Thoracic aorta (tissue), 2 donors: ENCODE data around the gene ACSL6. TPM values are rescaled to one million over a fixed set of nuclear protein-coding genes. Genes with fewer than 3 reads are reported as not detected.

ENCODE experiments used
- ATAC-seq: fragments of 150-250 bp; one replicate; pipeline ENCODE4 v1.8.0; 2017; ENCODE audit warnings: low read depth; ENCODE audit not compliant: insufficient number of reproducible peaks, low FRiP score
- DNase-seq: peaks from one replicate; pipeline ENCODE4 v3.0.0-alpha.2; 2020; ENCODE audit warnings: low spot score
- H3K27ac ChIP-seq, 2 donors: fragments of 200-600 bp; sonication (generic); 1 replicate in 1 of 2; 2 replicates in 1 of 2; pipeline ENCODE4 v1.5.1; 2016; ENCODE audit warnings: mild to moderate bottlenecking in 2 of 2, moderate library complexity in 2 of 2
- H3K27me3 ChIP-seq: fragments of 200-600 bp; sonication (generic); replicated peaks from 2 replicates; pipeline ENCODE4 v1.6.0; 2016; ENCODE audit warnings: mild to moderate bottlenecking; ENCODE audit not compliant: insufficient read depth
- H3K36me3 ChIP-seq: fragments of 200-600 bp; sonication (generic); one replicate; pipeline ENCODE4 v1.5.1; 2016
- H3K4me1 ChIP-seq, 2 donors: fragments of 200-600 bp; sonication (generic); 1 replicate in 1 of 2; 2 replicates in 1 of 2; pipeline versions ENCODE4 v1.5.1 to v1.6.0; 2016; ENCODE audit warnings: low read depth in 2 of 2, mild to moderate bottlenecking in 1 of 2; ENCODE audit not compliant: control insufficient read depth in 1 of 2
- H3K4me3 ChIP-seq: fragments of 200-600 bp; sonication (generic); 2 replicates; pipeline ENCODE4 v1.5.1; 2016; ENCODE audit warnings: mild to moderate bottlenecking
- H3K9me3 ChIP-seq: fragments of 200-600 bp; sonication (generic); 2 replicates; pipeline ENCODE4 v1.5.1; 2016
- total RNA-seq, 2 donors: library from RNA; depleted of rRNA; stranded (reverse); fragments of >200 nt; gene quantifications; one replicate each; pipeline versions ENCODE4 v1.1.0 to v1.2.3, GENCODE V29; 2016
- TF ChIP-seq, protein P1 (sequence below): fragments of 200-600 bp; sonication (generic); IDR thresholded peaks from one replicate; pipeline ENCODE4 v1.5.1; 2019; ENCODE audit warnings: antibody characterized with exemption

The ACSL6 gene
- total RNA-seq, 2 donors from 2014 or later = 1.6 TPM

DNA sequence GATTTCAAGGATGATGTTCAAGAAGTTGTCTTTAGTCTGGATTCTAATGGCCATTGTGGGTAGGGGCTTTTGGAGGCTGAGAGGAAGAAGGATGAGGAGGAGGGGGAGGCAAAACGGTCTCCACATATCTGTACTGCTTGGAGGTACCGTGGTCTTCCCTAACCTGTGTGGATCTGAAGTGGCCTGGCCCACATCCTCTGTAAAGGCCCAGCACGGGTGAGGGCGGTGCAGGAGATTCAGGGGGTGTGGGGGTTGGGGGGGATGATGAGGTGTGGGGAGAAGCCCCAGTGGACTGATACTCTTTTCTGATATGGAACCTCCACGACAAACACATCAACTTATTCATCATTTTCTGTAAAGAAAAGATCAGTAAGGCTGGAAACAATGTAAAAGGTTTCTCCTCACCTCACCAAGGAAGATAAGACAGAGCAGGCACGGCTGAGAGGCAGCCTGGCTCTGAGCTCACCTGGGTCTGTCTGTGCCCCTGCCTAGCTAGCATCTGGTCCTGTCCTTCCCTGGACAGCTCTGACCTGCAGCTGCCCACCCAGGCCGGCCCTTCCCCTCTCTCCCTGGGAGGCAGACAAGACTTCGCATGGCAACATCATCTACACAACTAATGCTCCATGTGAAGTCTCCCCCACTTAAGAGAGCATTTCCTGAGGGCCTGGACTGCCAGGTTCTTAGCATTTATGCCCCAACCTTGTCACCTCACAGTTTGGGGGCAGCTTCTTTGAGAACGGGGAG, 43.4 kb upstream of the ACSL6 start:
- Histone ChIP-seq H3K4me3 (no peak overlapping the region), H3K27me3 (no peaks in the 10 kb centered on the region), H3K9me3 (no peaks in the 10 kb centered on the region), H3K27ac (no peak overlapping the region), H3K36me3 (no peaks in the 10 kb centered on the region), H3K4me1 (no peaks in the 10 kb centered on the region)
- no peak for ATAC-seq
- TF ChIP-seq, protein P1, sequence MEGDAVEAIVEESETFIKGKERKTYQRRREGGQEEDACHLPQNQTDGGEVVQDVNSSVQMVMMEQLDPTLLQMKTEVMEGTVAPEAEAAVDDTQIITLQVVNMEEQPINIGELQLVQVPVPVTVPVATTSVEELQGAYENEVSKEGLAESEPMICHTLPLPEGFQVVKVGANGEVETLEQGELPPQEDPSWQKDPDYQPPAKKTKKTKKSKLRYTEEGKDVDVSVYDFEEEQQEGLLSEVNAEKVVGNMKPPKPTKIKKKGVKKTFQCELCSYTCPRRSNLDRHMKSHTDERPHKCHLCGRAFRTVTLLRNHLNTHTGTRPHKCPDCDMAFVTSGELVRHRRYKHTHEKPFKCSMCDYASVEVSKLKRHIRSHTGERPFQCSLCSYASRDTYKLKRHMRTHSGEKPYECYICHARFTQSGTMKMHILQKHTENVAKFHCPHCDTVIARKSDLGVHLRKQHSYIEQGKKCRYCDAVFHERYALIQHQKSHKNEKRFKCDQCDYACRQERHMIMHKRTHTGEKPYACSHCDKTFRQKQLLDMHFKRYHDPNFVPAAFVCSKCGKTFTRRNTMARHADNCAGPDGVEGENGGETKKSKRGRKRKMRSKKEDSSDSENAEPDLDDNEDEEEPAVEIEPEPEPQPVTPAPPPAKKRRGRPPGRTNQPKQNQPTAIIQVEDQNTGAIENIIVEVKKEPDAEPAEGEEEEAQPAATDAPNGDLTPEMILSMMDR = no peak
- DNase-seq = no peak

DNA sequence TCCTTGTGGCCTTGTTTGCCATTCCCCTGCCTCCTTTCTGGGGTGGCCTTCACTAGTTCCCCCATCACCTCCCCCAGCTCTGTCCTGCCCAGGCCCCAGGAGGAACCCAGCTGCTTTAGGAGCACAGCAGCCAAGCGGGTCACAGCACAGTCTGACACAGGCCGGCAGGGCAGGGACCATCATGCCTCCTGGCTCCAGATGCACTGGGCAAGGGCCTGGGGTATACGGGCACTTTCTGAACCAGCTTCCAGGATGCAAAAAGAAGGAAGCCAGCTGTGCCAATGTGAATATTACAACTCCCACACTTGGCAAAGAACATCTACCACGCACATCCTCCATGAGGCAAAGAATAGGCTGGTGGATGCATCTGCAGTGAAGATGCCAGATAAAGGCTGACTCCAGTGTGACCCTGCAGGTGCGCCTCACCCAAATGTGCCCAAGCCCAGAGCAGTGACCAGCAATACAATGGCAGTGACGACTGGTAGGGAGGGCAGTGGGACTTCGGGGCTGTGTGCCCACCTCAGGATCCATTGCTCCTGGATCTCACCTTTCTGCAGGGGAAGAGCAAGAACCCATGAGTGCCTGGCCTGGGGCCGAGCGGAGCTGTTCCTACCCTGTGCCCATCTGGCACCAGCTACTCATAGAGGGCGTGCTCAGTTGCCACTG, 42.7 kb upstream of the ACSL6 start:
- Histone ChIP-seq H3K4me1 (no peaks in the 10 kb centered on the region), H3K27me3 (no peaks in the 10 kb centered on the region), H3K27ac (no peak overlapping the region), H3K4me3 (no peak overlapping the region), H3K9me3 (no peaks in the 10 kb centered on the region), H3K36me3 (no peaks in the 10 kb centered on the region)
- TF ChIP-seq, protein P1 = no peak
- ATAC-seq = no peak
- no peak for DNase-seq

DNA sequence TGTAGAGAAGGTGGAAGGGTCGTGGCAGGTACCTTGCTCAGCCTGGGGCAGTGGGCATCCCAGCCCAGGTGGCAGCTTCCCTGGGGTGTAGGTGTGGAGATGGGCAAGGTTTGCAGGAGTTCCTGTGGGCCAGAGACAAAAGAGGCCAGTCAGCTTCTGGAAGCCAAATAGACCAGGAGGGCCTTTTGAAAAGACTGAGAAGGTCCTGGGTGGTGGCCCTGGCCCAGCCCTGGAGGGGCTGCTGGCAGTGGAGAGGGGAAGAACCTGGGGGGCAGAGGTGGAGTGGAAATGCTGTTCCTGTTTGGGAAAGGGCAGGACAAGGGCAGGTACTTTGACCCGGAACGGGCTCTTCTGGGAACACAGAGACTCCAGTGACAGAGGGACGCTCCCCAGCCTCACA, 42.0 kb upstream of the ACSL6 start:
- ATAC-seq (no peak), DNase-seq (no peak)
- no peak overlapping the region for H3K4me3 ChIP-seq
- no peaks in the 10 kb centered on the region for H3K4me1 ChIP-seq
- H3K9me3 ChIP-seq = no peaks in the 10 kb centered on the region
- H3K27ac ChIP-seq = no peak overlapping the region
- TF ChIP-seq, protein P1 = no peak
- no peaks in the 10 kb centered on the region for H3K27me3 ChIP-seq
- no peaks in the 10 kb centered on the region for H3K36me3 ChIP-seq

DNA sequence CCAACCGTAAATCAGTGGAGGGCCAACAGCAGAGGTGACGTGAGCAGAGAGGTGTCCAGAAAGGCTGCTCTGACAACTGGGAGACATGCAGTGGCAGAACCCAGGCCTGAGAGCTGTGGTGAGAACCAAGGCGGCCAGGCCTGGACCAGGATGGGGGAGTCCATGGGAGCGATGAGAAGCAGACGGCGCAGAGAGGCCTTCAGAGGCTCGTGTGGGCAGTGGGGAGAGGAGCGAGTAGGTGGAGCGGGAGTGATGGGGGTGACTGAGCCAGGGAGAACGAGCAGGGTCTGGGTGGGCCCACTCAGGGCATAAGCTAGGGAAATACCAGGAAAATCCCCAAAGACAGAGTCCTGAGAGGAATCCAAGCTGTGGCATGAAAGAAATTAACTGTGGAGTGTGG, 41.1 kb upstream of the ACSL6 start:
- Histone ChIP-seq H3K9me3 (no peaks in the 10 kb centered on the region), H3K4me1 (no peaks in the 10 kb centered on the region), H3K36me3 (no peaks in the 10 kb centered on the region), H3K27ac (no peak overlapping the region), H3K4me3 (no peak overlapping the region), H3K27me3 (no peaks in the 10 kb centered on the region)
- TF ChIP-seq, protein P1 = no peak
- no peak for DNase-seq
- ATAC-seq = no peak

DNA sequence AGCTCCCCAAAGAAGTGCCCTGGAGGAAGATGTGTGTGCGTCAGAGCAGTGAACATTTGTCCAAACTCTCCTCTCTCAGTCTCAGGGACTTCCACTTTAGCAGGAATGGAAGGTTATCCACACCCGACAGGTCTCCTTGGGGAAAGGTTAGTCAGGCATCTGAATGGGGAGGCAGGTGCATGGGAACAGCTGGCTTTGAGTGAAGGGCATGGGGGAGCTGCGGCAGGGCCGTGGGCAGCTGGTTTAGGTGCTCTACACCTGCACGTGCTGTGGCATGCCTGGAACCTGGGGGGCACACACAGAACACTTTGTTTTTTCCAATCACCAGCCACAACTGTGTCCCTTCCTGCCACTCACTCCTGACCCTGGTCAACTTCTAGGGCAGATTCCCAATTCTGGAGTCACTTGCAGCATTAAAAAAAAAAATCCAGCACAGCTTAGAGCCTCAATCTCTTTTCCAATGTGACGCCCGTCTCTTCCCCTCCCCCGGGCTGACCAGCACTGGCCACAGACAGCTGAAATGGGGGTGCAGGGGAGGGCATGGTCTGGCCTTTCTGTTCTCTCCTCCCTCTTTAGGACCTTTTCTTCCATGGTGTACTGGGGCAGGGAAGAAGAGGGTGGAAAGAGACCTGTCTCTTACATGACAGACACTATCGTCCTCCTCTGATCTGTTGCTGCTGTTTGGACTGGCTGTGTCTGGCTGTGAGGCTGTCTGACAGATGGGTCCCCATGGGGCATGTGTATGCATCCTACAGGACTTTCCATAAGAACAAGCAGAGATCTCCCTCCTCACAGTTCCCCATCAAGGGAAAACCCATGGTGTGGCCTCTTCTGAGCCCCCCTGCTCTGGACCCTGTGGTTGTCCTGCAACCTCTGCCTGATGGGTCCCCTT, 39.4 kb upstream of the ACSL6 start:
- Histone ChIP-seq H3K4me3 (no peak overlapping the region), H3K9me3 (no peaks in the 10 kb centered on the region), H3K36me3 (no peaks in the 10 kb centered on the region), H3K27ac (no peak overlapping the region), H3K4me1 (no peaks in the 10 kb centered on the region), H3K27me3 (no peaks in the 10 kb centered on the region)
- TF ChIP-seq, protein P1 = no peak
- no peak for ATAC-seq
- DNase-seq = no peak
